ENCODE data around the gene CACNA1D.

GRCh38 chr3:53585049-53585448 lies 90.6 kb downstream of the CACNA1D start:
- no peak for TF ChIP-seq CTCF (IDR thresholded peaks at IDR 0.05)
- no peak for TF ChIP-seq POLR2A (IDR thresholded peaks at IDR 0.05; ENCODE audit: low read depth)
- no peak for TF ChIP-seq EP300 (IDR thresholded peaks at IDR 0.05)

Data from esophagus muscularis mucosa (tissue), 4 donors.